Kidney (tissue), 22 donors: ENCODE data around the gene RAN. TPM values are rescaled to one million over a fixed set of nuclear protein-coding genes. Genes with fewer than 3 reads are reported as not detected.
A peak's percentile ranks its signal among the peaks of the same experiment; 100 is the strongest.

Source experiments
- DNase-seq, 5 donors: peaks; one replicate each; pipeline ENCODE4 v3.0.0-alpha.2; 2013 to 2020
- FAIRE-seq: peaks from 2 replicates; lab custom pipeline; 2012; peaks lifted over from hg19 to GRCh38; lab: Jason Lieb, UNC
- H3K27ac ChIP-seq, 2 donors: one replicate each; pipeline ENCODE4 v1.7.0; 2013; ENCODE audit warnings: low read depth in 2 of 2, low read length in 2 of 2, inconsistent platforms in 1 of 2
- H3K27me3 ChIP-seq: one replicate; pipeline ENCODE4 v1.7.1; 2013; ENCODE audit warnings: low read length, inconsistent platforms; ENCODE audit not compliant: control insufficient read depth, insufficient read depth
- H3K36me3 ChIP-seq, 3 donors: one replicate each; pipeline versions ENCODE4 v1.7.0 to v1.7.1; 2013; ENCODE audit warnings: low read length in 3 of 3, control low read depth in 1 of 3, inconsistent platforms in 1 of 3; ENCODE audit not compliant: insufficient read depth in 3 of 3, control insufficient read depth in 2 of 3
- H3K4me1 ChIP-seq, 3 donors: one replicate each; pipeline versions ENCODE4 v1.7.0 to v1.7.1; 2013; ENCODE audit warnings: low read length in 3 of 3, inconsistent platforms in 1 of 3, low read depth in 1 of 3; ENCODE audit not compliant: control insufficient read depth in 2 of 3, insufficient read depth in 2 of 3
- H3K4me3 ChIP-seq, 3 donors: one replicate each; pipeline versions ENCODE4 v1.7.0 to v1.8.1; 2013; ENCODE audit warnings: low read length in 3 of 3, control low read depth in 1 of 3, inconsistent platforms in 1 of 3
- H3K9ac ChIP-seq, 3 donors: one replicate each; pipeline versions ENCODE4 v1.7.0 to v1.7.1; 2013; ENCODE audit warnings: low read length in 3 of 3, control low read depth in 1 of 3, inconsistent platforms in 1 of 3
- H3K9me3 ChIP-seq, 3 donors: one replicate each; pipeline versions ENCODE4 v1.7.0 to v1.7.1; 2013; ENCODE audit warnings: low read length in 3 of 3, control low read depth in 1 of 3, inconsistent platforms in 1 of 3; ENCODE audit not compliant: control insufficient read depth in 2 of 3, insufficient read depth in 1 of 3
- intact Hi-C: fragments of 100-400 bp; cut with DNase I; formaldehyde crosslinking; loops from one replicate; pipeline ENCODE4 v1.11.1; 2022
- long read RNA-seq, 10 donors: library from polyadenylated mRNA in 1 of 10; unstranded in 1 of 10; transcript quantifications; one replicate each; pipeline ENCODE4 v2.0.0 and lab custom pipeline, GENCODE V29; 2021 to 2026
- polyA plus RNA-seq: library from polyadenylated mRNA; stranded (reverse); fragments of 350-450 nt; fragmentation: Illumina TruSeq; extraction: RNeasy Lipid Tissue Mini Kit (QIAGEN cat#74804); gene quantifications from one replicate; pipeline ENCODE4 v1.2.3, GENCODE V29; 2014; ENCODE audit warnings: low read depth, low replicate concordance; ENCODE audit not compliant: insufficient read depth
- total RNA-seq: library from RNA; stranded (reverse); fragmentation: NEBNext Ultra II Directional; extraction: Animal tissue kit (Norgen Biotek cat#: 25700); gene quantifications from one replicate; pipeline ENCODE4 v1.2.1, GENCODE V29; 2021
- TF ChIP-seq, protein P1 (sequence below): IDR thresholded peaks from 3 replicates; pipeline ENCODE4 v1.5.1; 2012; ENCODE audit warnings: mild to moderate bottlenecking, moderate library complexity, borderline replicate concordance; ENCODE audit not compliant: insufficient read depth; ENCODE audit errors: extremely low read depth
- donor health status: control.
- donor health status: control.
- donor health status: control.
- donor health status: control.
- donor health status: control.
- donor health status: DM: yes; HTN: yes; CAD: no.
- donor health status: Normal renal cell carcinoma (clear cell type).

The RAN gene
- total RNA-seq (369 TPM), polyA plus RNA-seq (422 TPM)
- long read RNA-seq, donor 1, transcript RAN-212 (7 exons, 2,661 nt), result major isoform, 116 of 537 reads
- long read RNA-seq, donor 1, transcript RAN-202 (6 exons, 1,530 nt), result minor isoform, 14 of 537 reads
- long read RNA-seq, donor 1, partial matches to known transcripts, result 404 of 537 reads
- long read RNA-seq, donor 1, other reads (novel, unspliced or antisense), result 0 of 537 reads
- long read RNA-seq, donor 2, transcript RAN-212 (7 exons, 2,661 nt), result major isoform, 155 of 537 reads
- long read RNA-seq, donor 2, transcript RAN-202 (6 exons, 1,530 nt), result minor isoform, 19 of 537 reads
- long read RNA-seq, donor 2, partial matches to known transcripts, result 362 of 537 reads
- long read RNA-seq, donor 2, other reads (novel, unspliced or antisense), result 0 of 537 reads
- long read RNA-seq, donor 3, transcript RAN-212 (7 exons, 2,661 nt), result major isoform, 180 of 238 reads
- long read RNA-seq, donor 3, transcript RAN-202 (6 exons, 1,530 nt), result minor isoform, 9 of 238 reads
- long read RNA-seq, donor 3, partial matches to known transcripts, result 43 of 238 reads
- long read RNA-seq, donor 3, other reads (novel, unspliced or antisense), result 5 of 238 reads
- long read RNA-seq, donor 4, transcript RAN-212 (7 exons, 2,661 nt), result major isoform, 105 of 189 reads
- long read RNA-seq, donor 4, transcript RAN-202 (6 exons, 1,530 nt), result minor isoform, 10 of 189 reads
- long read RNA-seq, donor 4, partial matches to known transcripts, result 71 of 189 reads
- long read RNA-seq, donor 4, other reads (novel, unspliced or antisense), result 0 of 189 reads
- long read RNA-seq, donor 5, transcript RAN-212 (7 exons, 2,661 nt), result major isoform, 15 of 18 reads
- long read RNA-seq, donor 5, partial matches to known transcripts, result 0 of 18 reads
- long read RNA-seq, donor 5, other reads (novel, unspliced or antisense), result 0 of 18 reads
- long read RNA-seq, donor 6, transcript RAN-202 (6 exons, 1,530 nt), result minor isoform, 42 of 1,455 reads
- long read RNA-seq, donor 6, transcript RAN-212 (7 exons, 2,661 nt), result major isoform, 400 of 1,455 reads
- long read RNA-seq, donor 6, partial matches to known transcripts, result 987 of 1,455 reads
- long read RNA-seq, donor 6, other reads (novel, unspliced or antisense), result 21 of 1,455 reads
- long read RNA-seq, donor 7, transcript RAN-212 (7 exons, 2,661 nt), result major isoform, 190 of 208 reads
- long read RNA-seq, donor 7, partial matches to known transcripts, result 4 of 208 reads
- long read RNA-seq, donor 7, other reads (novel, unspliced or antisense), result 10 of 208 reads
- long read RNA-seq, donor 8, transcript RAN-202 (6 exons, 1,530 nt), result minor isoform, 13 of 527 reads
- long read RNA-seq, donor 8, transcript RAN-212 (7 exons, 2,661 nt), result major isoform, 163 of 527 reads
- long read RNA-seq, donor 8, partial matches to known transcripts, result 343 of 527 reads
- long read RNA-seq, donor 8, other reads (novel, unspliced or antisense), result 5 of 527 reads
- long read RNA-seq, donor 9, transcript RAN-202 (6 exons, 1,530 nt), result minor isoform, 9 of 258 reads
- long read RNA-seq, donor 9, transcript RAN-212 (7 exons, 2,661 nt), result major isoform, 69 of 258 reads
- long read RNA-seq, donor 9, partial matches to known transcripts, result 179 of 258 reads
- long read RNA-seq, donor 9, other reads (novel, unspliced or antisense), result 0 of 258 reads
- long read RNA-seq, donor 10, transcript RAN-202 (6 exons, 1,530 nt), result minor isoform, 12 of 555 reads
- long read RNA-seq, donor 10, transcript RAN-212 (7 exons, 2,661 nt), result major isoform, 120 of 555 reads
- long read RNA-seq, donor 10, partial matches to known transcripts, result 420 of 555 reads
- long read RNA-seq, donor 10, other reads (novel, unspliced or antisense), result 0 of 555 reads

GRCh38 chr12:130871286-130872178, at the start of gene RAN:
RAN (plus strand) TSS chr12:130872066; CDS start chr12:130872594, 528 bp downstream.
- Histone ChIP-seq H3K9me3 (no peaks in the 10 kb centered on the region), H3K4me1 (peaks cover 0 to 11% (median 8%) of the 10 kb centered on the region in 3 donors), H3K9ac (peak within 1 kb of the TSS; percentile 54 to 90 (median 70)), H3K36me3 (peaks cover 18 to 26% (median 18%) of the 10 kb centered on the region in 3 donors), H3K4me3 (peak within 1 kb of the TSS; percentile 76 to 83 (median 79)), H3K27ac (peak within 1 kb of the TSS; percentile 32 to 73), H3K27me3 (no peaks in the 10 kb centered on the region)
- TF ChIP-seq, protein P1, sequence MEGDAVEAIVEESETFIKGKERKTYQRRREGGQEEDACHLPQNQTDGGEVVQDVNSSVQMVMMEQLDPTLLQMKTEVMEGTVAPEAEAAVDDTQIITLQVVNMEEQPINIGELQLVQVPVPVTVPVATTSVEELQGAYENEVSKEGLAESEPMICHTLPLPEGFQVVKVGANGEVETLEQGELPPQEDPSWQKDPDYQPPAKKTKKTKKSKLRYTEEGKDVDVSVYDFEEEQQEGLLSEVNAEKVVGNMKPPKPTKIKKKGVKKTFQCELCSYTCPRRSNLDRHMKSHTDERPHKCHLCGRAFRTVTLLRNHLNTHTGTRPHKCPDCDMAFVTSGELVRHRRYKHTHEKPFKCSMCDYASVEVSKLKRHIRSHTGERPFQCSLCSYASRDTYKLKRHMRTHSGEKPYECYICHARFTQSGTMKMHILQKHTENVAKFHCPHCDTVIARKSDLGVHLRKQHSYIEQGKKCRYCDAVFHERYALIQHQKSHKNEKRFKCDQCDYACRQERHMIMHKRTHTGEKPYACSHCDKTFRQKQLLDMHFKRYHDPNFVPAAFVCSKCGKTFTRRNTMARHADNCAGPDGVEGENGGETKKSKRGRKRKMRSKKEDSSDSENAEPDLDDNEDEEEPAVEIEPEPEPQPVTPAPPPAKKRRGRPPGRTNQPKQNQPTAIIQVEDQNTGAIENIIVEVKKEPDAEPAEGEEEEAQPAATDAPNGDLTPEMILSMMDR, result no peak
- intact Hi-C loops, result no loop called here
- peak; percentile 91 to 99 (median 96) for DNase-seq
- FAIRE-seq, result no peak

GRCh38 chr12:130825771-130826150, 46.1 kb upstream of the RAN start:
- intact Hi-C loops, result no loop called here
- H3K4me3 ChIP-seq, result no peak overlapping the region
- DNase-seq (no peak), FAIRE-seq (no peak)
- H3K9me3 ChIP-seq, result no peaks in the 10 kb centered on the region
- H3K27ac ChIP-seq, result no peak overlapping the region
- H3K27me3 ChIP-seq, result no peaks in the 10 kb centered on the region
- peaks cover 0 to 5% (median 2%) of the 10 kb centered on the region in 3 donors for H3K36me3 ChIP-seq
- no peak overlapping the region for H3K9ac ChIP-seq
- TF ChIP-seq, protein P1, result no peak
- peaks cover 0 to 5% (median 4%) of the 10 kb centered on the region in 3 donors for H3K4me1 ChIP-seq
